Central memory CD8-positive, alpha-beta T cell (primary cell): ENCODE measurements around the gene HEMK1.

Experiments
- ATAC-seq: fragments of 150-1000 bp; cut with Tn5 transposase; replicated peaks from 2 replicates; pipeline ENCODE4 v1.10.0; 2022; ENCODE audit warnings: mild to moderate bottlenecking, moderate FRiP score, moderate number of reproducible peaks; ENCODE audit not compliant: poor library complexity, severe bottlenecking; ENCODE audit errors: extremely low read depth
- DNase-seq, 2 donors: peaks; one replicate each; pipeline ENCODE4 v3.0.0; 2021; ENCODE audit warnings: low spot score in 2 of 2
- H3K27ac Mint-ChIP-seq: one replicate; pipeline ENCODE4 v1.8.0; 2022; ENCODE audit warnings: low read depth, mild to moderate bottlenecking, moderate library complexity, mixed read lengths
- H3K27me3 Mint-ChIP-seq: one replicate; pipeline ENCODE4 v1.8.0; 2022; ENCODE audit warnings: mixed read lengths
- H3K36me3 Mint-ChIP-seq: one replicate; pipeline ENCODE4 v1.8.0; 2022; ENCODE audit warnings: mild to moderate bottlenecking, moderate library complexity, mixed read lengths; ENCODE audit not compliant: insufficient read depth
- H3K4me1 Mint-ChIP-seq: one replicate; pipeline ENCODE4 v1.8.0; 2022; ENCODE audit warnings: mixed read lengths
- H3K4me3 Mint-ChIP-seq: one replicate; pipeline ENCODE4 v1.8.0; 2022; ENCODE audit warnings: mild to moderate bottlenecking, moderate library complexity, mixed read lengths
- H3K9me3 Mint-ChIP-seq: one replicate; pipeline ENCODE4 v1.8.0; 2022; ENCODE audit warnings: mixed read lengths

Gene HEMK1

GRCh38 chr3:50571486-50571885 is 2.2 kb downstream of the HEMK1 start:
- Mint-ChIP-seq H3K27me3 (no peaks in the 10 kb centered on the region), H3K27ac (no peak overlapping the region), H3K4me3 (no peak overlapping the region), H3K36me3 (peaks cover 14% of the 10 kb centered on the region), H3K9me3 (no peaks in the 10 kb centered on the region), H3K4me1 (peaks cover 65% of the 10 kb centered on the region)
- ATAC-seq = no peak
- DNase-seq = no peak

GRCh38 chr3:50572158-50572557 is 2.8 kb downstream of the HEMK1 start:
- H3K4me1 Mint-ChIP-seq = peaks cover 60% of the 10 kb centered on the region
- peak overlapping the region; percentile 51 for H3K4me3 Mint-ChIP-seq

GRCh38 chr3:50572801-50573371 is 3.6 kb downstream of the HEMK1 start:
- DNase-seq (no peak), ATAC-seq (no peak)
- H3K9me3 Mint-ChIP-seq = no peaks in the 10 kb centered on the region
- H3K27ac Mint-ChIP-seq = peak overlapping the region; percentile 61
- H3K4me1 Mint-ChIP-seq = peaks cover 56% of the 10 kb centered on the region
- peak overlapping the region; percentile 51 for H3K4me3 Mint-ChIP-seq
- H3K27me3 Mint-ChIP-seq = no peaks in the 10 kb centered on the region
- H3K36me3 Mint-ChIP-seq = peaks cover 12% of the 10 kb centered on the region

More at GRCh38 chr3:50572158-50572557, 2.8 kb downstream of the HEMK1 start:
- DNase-seq (peak; percentile 73), ATAC-seq (peak; percentile 17)
- Mint-ChIP-seq H3K36me3 (peaks cover 15% of the 10 kb centered on the region), H3K9me3 (no peaks in the 10 kb centered on the region), H3K27me3 (no peaks in the 10 kb centered on the region), H3K27ac (peak overlapping the region; percentile 61)

GRCh38 chr3:50573566-50574443 is 4.5 kb downstream of the HEMK1 start:
- Mint-ChIP-seq H3K36me3 (peaks cover 10% of the 10 kb centered on the region), H3K4me1 (peaks cover 56% of the 10 kb centered on the region), H3K27ac (peak overlapping the region; percentile 61), H3K27me3 (no peaks in the 10 kb centered on the region), H3K4me3 (peak overlapping the region; percentile 51), H3K9me3 (no peaks in the 10 kb centered on the region)
- ATAC-seq = peak; percentile 26
- DNase-seq = peak in 1 of 2 donors; percentile 47

GRCh38 chr3:50574444-50574831 is 5.1 kb downstream of the HEMK1 start:
- H3K9me3 Mint-ChIP-seq = no peaks in the 10 kb centered on the region
- H3K27me3 Mint-ChIP-seq = no peaks in the 10 kb centered on the region
- H3K36me3 Mint-ChIP-seq = peaks cover 8% of the 10 kb centered on the region
- peak overlapping the region; percentile 51 for H3K4me3 Mint-ChIP-seq
- H3K4me1 Mint-ChIP-seq = peaks cover 60% of the 10 kb centered on the region
- H3K27ac Mint-ChIP-seq = peak overlapping the region; percentile 61
- DNase-seq (no peak), ATAC-seq (no peak)

GRCh38 chr3:50575372-50575771 is 6.0 kb downstream of the HEMK1 start:
- Mint-ChIP-seq H3K4me1 (peaks cover 59% of the 10 kb centered on the region), H3K4me3 (no peak overlapping the region), H3K9me3 (no peaks in the 10 kb centered on the region), H3K27me3 (no peaks in the 10 kb centered on the region), H3K27ac (peak overlapping the region; percentile 61), H3K36me3 (peaks cover 6% of the 10 kb centered on the region)
- ATAC-seq (no peak), DNase-seq (no peak)

GRCh38 chr3:50577348-50577747 is 8.0 kb downstream of the HEMK1 start:
- ATAC-seq = no peak
- Mint-ChIP-seq H3K4me3 (no peak overlapping the region), H3K27ac (no peak overlapping the region), H3K27me3 (no peaks in the 10 kb centered on the region), H3K36me3 (peaks cover 4% of the 10 kb centered on the region), H3K9me3 (no peaks in the 10 kb centered on the region), H3K4me1 (peaks cover 48% of the 10 kb centered on the region)
- no peak for DNase-seq

GRCh38 chr3:50580683-50581458 is 11.5 kb downstream of the HEMK1 start:
- no peaks in the 10 kb centered on the region for H3K27me3 Mint-ChIP-seq
- H3K4me1 Mint-ChIP-seq = peaks cover 35% of the 10 kb centered on the region
- H3K4me3 Mint-ChIP-seq = no peak overlapping the region
- H3K27ac Mint-ChIP-seq = no peak overlapping the region
- H3K36me3 Mint-ChIP-seq = peaks cover 4% of the 10 kb centered on the region
- DNase-seq = no peak
- no peak for ATAC-seq
- no peaks in the 10 kb centered on the region for H3K9me3 Mint-ChIP-seq

- Mint-ChIP-seq H3K4me1 (peaks cover 34% of the 10 kb centered on the region), H3K4me3 (no peak overlapping the region), H3K27me3 (no peaks in the 10 kb centered on the region), H3K9me3 (no peaks in the 10 kb centered on the region), H3K27ac (no peak overlapping the region), H3K36me3 (peaks cover 3% of the 10 kb centered on the region)
- DNase-seq (no peak), ATAC-seq (no peak)
Observed at GRCh38 chr3:50581459-50581842, 12.1 kb downstream of the HEMK1 start.

GRCh38 chr3:50582083-50582482 is 12.8 kb downstream of the HEMK1 start:
- DNase-seq = no peak
- H3K27me3 Mint-ChIP-seq = no peaks in the 10 kb centered on the region
- no peak for ATAC-seq
- no peak overlapping the region for H3K27ac Mint-ChIP-seq
- H3K36me3 Mint-ChIP-seq = peaks cover 2% of the 10 kb centered on the region
- peaks cover 34% of the 10 kb centered on the region for H3K4me1 Mint-ChIP-seq
- H3K9me3 Mint-ChIP-seq = no peaks in the 10 kb centered on the region
- H3K4me3 Mint-ChIP-seq = peak overlapping the region; percentile 29

GRCh38 chr3:50583897-50584296 is 14.6 kb downstream of the HEMK1 start:
- Mint-ChIP-seq H3K4me1 (peaks cover 50% of the 10 kb centered on the region), H3K27me3 (no peaks in the 10 kb centered on the region), H3K27ac (no peak overlapping the region), H3K9me3 (no peaks in the 10 kb centered on the region), H3K4me3 (no peak overlapping the region), H3K36me3 (peaks cover 6% of the 10 kb centered on the region)
- DNase-seq (no peak), ATAC-seq (no peak)

GRCh38 chr3:50584391-50584790 is 15.1 kb downstream of the HEMK1 start:
- no peaks in the 10 kb centered on the region for H3K9me3 Mint-ChIP-seq
- peaks cover 6% of the 10 kb centered on the region for H3K36me3 Mint-ChIP-seq
- H3K27ac Mint-ChIP-seq = no peak overlapping the region
- H3K4me1 Mint-ChIP-seq = peaks cover 48% of the 10 kb centered on the region
- H3K4me3 Mint-ChIP-seq = no peak overlapping the region
- no peaks in the 10 kb centered on the region for H3K27me3 Mint-ChIP-seq
- ATAC-seq = no peak
- DNase-seq = no peak
